Hepatocyte (in vitro differentiated cells): ENCODE measurements around the gene TOGARAM2. TPM values are rescaled to one million over a fixed set of nuclear protein-coding genes. Genes with fewer than 3 reads are reported as not detected.

Source experiments
- DNase-seq: peaks from one replicate; pipeline ENCODE4 v3.0.0-alpha.2; 2016; ENCODE audit warnings: low spot score
- H2AFZ ChIP-seq: fragments of 200-600 bp; sonication (generic); 2 replicates; pipeline ENCODE4 v1.6.0; 2016; ENCODE audit warnings: antibody characterized with exemption, mild to moderate bottlenecking
- H3K27ac ChIP-seq: fragments of 200-600 bp; sonication (generic); 2 replicates; pipeline ENCODE4 v1.5.1; 2016; ENCODE audit warnings: mild to moderate bottlenecking
- H3K27me3 ChIP-seq: fragments of 200-600 bp; sonication (generic); 2 replicates; pipeline ENCODE4 v1.6.1; 2016
- H3K36me3 ChIP-seq: fragments of 200-600 bp; sonication (generic); replicated peaks from 2 replicates; pipeline ENCODE4 v1.5.1; 2016; ENCODE audit warnings: low read depth; ENCODE audit not compliant: insufficient read depth
- H3K4me1 ChIP-seq: fragments of 200-600 bp; sonication (generic); 2 replicates; pipeline ENCODE4 v1.5.1; 2016; ENCODE audit warnings: mild to moderate bottlenecking, moderate library complexity; ENCODE audit not compliant: insufficient read depth
- H3K4me2 ChIP-seq: fragments of 200-600 bp; sonication (generic); 2 replicates; pipeline ENCODE4 v1.6.0; 2016
- H3K4me3 ChIP-seq: fragments of 200-600 bp; sonication (generic); 2 replicates; pipeline ENCODE4 v1.5.1; 2016; ENCODE audit warnings: mild to moderate bottlenecking
- H3K79me2 ChIP-seq: fragments of 200-600 bp; sonication (generic); 2 replicates; pipeline ENCODE4 v1.6.0; 2017; ENCODE audit warnings: mild to moderate bottlenecking
- H3K9me2 ChIP-seq: fragments of 200-600 bp; sonication (generic); replicated peaks from 2 replicates; pipeline ENCODE4 v1.6.0; 2017; ENCODE audit warnings: mild to moderate bottlenecking; ENCODE audit not compliant: insufficient read depth
- H3K9me3 ChIP-seq: fragments of 200-600 bp; sonication (generic); 2 replicates; pipeline ENCODE4 v1.5.1; 2016; ENCODE audit warnings: low read depth, mild to moderate bottlenecking
- H4K20me1 ChIP-seq: fragments of 200-600 bp; sonication (generic); 2 replicates; pipeline ENCODE4 v1.6.0; 2016; ENCODE audit warnings: mild to moderate bottlenecking; ENCODE audit not compliant: insufficient read depth, poor library complexity, severe bottlenecking
- CTCF ChIP-seq: fragments of 200-600 bp; sonication (generic); IDR thresholded peaks from 2 replicates; pipeline ENCODE4 v1.5.1; 2016; ENCODE audit warnings: antibody characterized with exemption, mild to moderate bottlenecking; ENCODE audit not compliant: poor library complexity
- EZH2 ChIP-seq: fragments of 200-600 bp; sonication (generic); IDR thresholded peaks from 2 replicates; pipeline ENCODE4 v1.6.1; 2016; ENCODE audit warnings: antibody characterized with exemption, mild to moderate bottlenecking, borderline replicate concordance
- EZH2phosphoT487 ChIP-seq: fragments of 200-600 bp; sonication (generic); IDR thresholded peaks from one replicate; pipeline ENCODE4 v1.6.1; 2018; ENCODE audit warnings: antibody characterized with exemption, mild to moderate bottlenecking, low read depth, moderate library complexity; ENCODE audit not compliant: unreplicated experiment, severe bottlenecking
- WGBS: methylation state at CpG from one replicate; pipeline ENCODE4 v1.1.6; 2016; ENCODE audit warnings: low lambda C conversion rate; ENCODE audit errors: missing lambda C conversion rate; 5-methylcytosine and 5-hydroxymethylcytosine counted together
- polyA plus RNA-seq: library from polyadenylated mRNA; unstranded; fragments of >200 nt; fragmentation: Nextera tagmentation; extraction: Ambion mirVana; gene quantifications from 2 replicates; pipeline ENCODE4 v1.2.1, GENCODE V29; 2016
- total RNA-seq: library from RNA; depleted of rRNA; stranded (reverse); fragments of >200 nt; gene quantifications from 2 replicates; pipeline ENCODE4 v1.2.3, GENCODE V29; 2014

Gene TOGARAM2
- total and polyA plus RNA-seq, 2 experiments from 2014 or later: 0.47 to 1.3 TPM

GRCh38 chr2:29011418-29012060 lies 30.4 kb downstream of the TOGARAM2 start:
- Histone ChIP-seq H3K4me1 (peaks cover 17% of the 10 kb centered on the region), H3K79me2 (no peaks in the 10 kb centered on the region), H3K9me2 (no peaks in the 10 kb centered on the region), H3K36me3 (no peaks in the 10 kb centered on the region), H3K9me3 (no peaks in the 10 kb centered on the region), H4K20me1 (no peaks in the 10 kb centered on the region), H3K27me3 (no peaks in the 10 kb centered on the region), H3K4me3 (no peak overlapping the region), H3K27ac (no peak overlapping the region), H2AFZ (peak overlapping the region; percentile 26), H3K4me2 (peak overlapping the region; percentile 29)
- TF ChIP-seq EZH2phosphoT487: no peak
- no peak for TF ChIP-seq CTCF
- no peak for TF ChIP-seq EZH2
- DNase-seq: no peak
- WGBS: 46% methylated on average over 19 of the region's 19 CpGs

- WGBS: 65% methylated on average over 9 of the region's 9 CpGs
- no peak overlapping the region for H3K4me2 ChIP-seq
- TF ChIP-seq EZH2phosphoT487 (no peak), EZH2 (no peak), CTCF (no peak)
- H3K4me3 ChIP-seq: no peak overlapping the region
- no peak for DNase-seq
- no peaks in the 10 kb centered on the region for H3K27me3 ChIP-seq
- no peaks in the 10 kb centered on the region for H3K36me3 ChIP-seq
- no peak overlapping the region for H2AFZ ChIP-seq
- no peaks in the 10 kb centered on the region for H4K20me1 ChIP-seq
- H3K27ac ChIP-seq: no peak overlapping the region
- H3K4me1 ChIP-seq: peaks cover 17% of the 10 kb centered on the region
- H3K9me3 ChIP-seq: no peaks in the 10 kb centered on the region
- no peaks in the 10 kb centered on the region for H3K79me2 ChIP-seq
- H3K9me2 ChIP-seq: no peaks in the 10 kb centered on the region
Measured at GRCh38 chr2:29012211-29012681, 31.1 kb downstream of the TOGARAM2 start.

GRCh38 chr2:29013057-29013780 lies 32.1 kb downstream of the TOGARAM2 start:
- no peak overlapping the region for H2AFZ ChIP-seq
- no peaks in the 10 kb centered on the region for H3K9me2 ChIP-seq
- H3K79me2 ChIP-seq: no peaks in the 10 kb centered on the region
- H3K4me2 ChIP-seq: no peak overlapping the region
- no peaks in the 10 kb centered on the region for H3K36me3 ChIP-seq
- no peaks in the 10 kb centered on the region for H3K9me3 ChIP-seq
- peaks cover 17% of the 10 kb centered on the region for H3K4me1 ChIP-seq
- H3K4me3 ChIP-seq: no peak overlapping the region
- TF ChIP-seq EZH2phosphoT487: no peak
- no peak for TF ChIP-seq EZH2
- TF ChIP-seq CTCF: peak; percentile 15
- DNase-seq: no peak
- WGBS: 83% methylated on average over 11 of the region's 11 CpGs
- H3K27me3 ChIP-seq: no peaks in the 10 kb centered on the region
- H3K27ac ChIP-seq: no peak overlapping the region
- H4K20me1 ChIP-seq: no peaks in the 10 kb centered on the region
